ENCODE measurements around the gene TMEM273. TPM values are rescaled to one million over a fixed set of nuclear protein-coding genes. Genes with fewer than 3 reads are reported as not detected.

Gene TMEM273
- total RNA-seq, 1 experiment from 2014 or later: not detected

DNA sequence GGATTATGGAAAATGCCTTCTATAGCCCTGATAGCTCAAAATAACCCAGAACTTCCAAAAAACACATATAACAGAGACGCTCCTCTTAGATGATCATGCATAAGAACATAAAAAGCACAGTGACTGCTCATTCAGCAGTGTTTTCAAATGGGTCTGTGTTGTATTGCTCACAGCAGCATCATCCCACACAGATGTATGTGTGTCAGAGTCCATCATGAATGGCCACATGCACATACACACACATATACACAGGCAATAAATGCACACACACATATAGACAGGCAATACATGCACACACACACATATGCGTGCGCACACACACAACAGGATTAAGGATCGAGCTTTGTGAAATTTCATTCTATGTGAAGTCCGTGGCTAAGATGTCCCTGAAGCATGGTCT is 26.1 kb downstream of the TMEM273 start (continued):
- TF ChIP-seq, protein P1, sequence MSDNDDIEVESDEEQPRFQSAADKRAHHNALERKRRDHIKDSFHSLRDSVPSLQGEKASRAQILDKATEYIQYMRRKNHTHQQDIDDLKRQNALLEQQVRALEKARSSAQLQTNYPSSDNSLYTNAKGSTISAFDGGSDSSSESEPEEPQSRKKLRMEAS (IDR thresholded peaks at IDR 0.05): no peak

DNA sequence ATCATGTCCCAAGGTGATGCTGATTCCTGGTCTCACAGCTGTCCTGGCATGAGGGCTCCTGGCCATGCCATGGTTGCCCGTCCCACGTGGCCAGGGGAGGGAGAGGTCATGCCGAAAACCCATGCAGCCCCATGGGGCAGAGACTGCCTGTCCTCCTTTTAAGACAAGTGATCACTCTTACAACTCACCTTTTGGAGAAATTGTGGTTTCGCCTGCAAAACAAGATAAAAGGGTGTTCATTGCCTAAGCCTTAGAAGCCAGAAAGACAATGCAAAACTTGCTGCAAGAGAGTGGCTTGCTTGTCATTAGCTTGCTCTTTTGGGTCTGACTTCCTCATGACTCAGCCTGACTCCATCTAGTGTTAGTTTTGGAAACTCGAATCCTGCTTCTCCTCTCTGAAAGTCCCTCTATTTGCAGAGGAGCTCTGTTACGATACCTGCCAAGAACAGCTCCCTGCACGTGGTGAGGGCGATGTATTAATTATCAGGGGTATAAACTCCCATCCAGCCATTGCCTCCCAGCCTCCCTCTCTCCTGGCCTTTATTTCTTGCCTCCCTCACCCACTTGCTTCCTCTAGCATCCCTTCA is 26.7 kb downstream of the TMEM273 start:
- Histone ChIP-seq H3K36me3 (ENCODE audit: control insufficient read depth in 1 of 2, insufficient read depth in 2 of 2, low read length in 2 of 2) (no peaks in the 10 kb centered on the region), H3K4me2 (ENCODE audit: low read length) (no peak overlapping the region), H3K4me3 (replicated peaks in 1 of 2; ENCODE audit: low read depth in 1 of 2, low read length in 2 of 2) (no peak overlapping the region), H4K20me1 (ENCODE audit: insufficient read depth) (no peaks in the 10 kb centered on the region; the same call in 1 of the 2 replicates), H3K9ac (ENCODE audit: low read length) (no peak overlapping the region), H3K9me2 (ENCODE audit: insufficient read depth) (no peaks in the 10 kb centered on the region), H3K79me2 (ENCODE audit: insufficient read depth, low read length) (no peaks in the 10 kb centered on the region), H3K9me3 (ENCODE audit: control insufficient read depth in 1 of 2, insufficient read depth in 1 of 2, low read depth in 1 of 2, low read length in 2 of 2) (no peaks in the 10 kb centered on the region), H3K27ac (ENCODE audit: low read depth, low read length) (no peak overlapping the region), H2AFZ (ENCODE audit: low read depth, low read length, poor library complexity, severe bottlenecking) (no peak overlapping the region), H3K27me3 (ENCODE audit: insufficient read depth, low read length) (peaks cover 51% of the 10 kb centered on the region), H3K4me1 (ENCODE audit: control insufficient read depth in 1 of 2, insufficient read depth in 2 of 2, low read length in 2 of 2) (peaks cover 2 to 4% of the 10 kb centered on the region in 2 experiments; a peak in 1 of 4 replicates)
- RAD21 ChIA-PET (ENCODE audit: low non-redundant PET in 1 of 2, low total read pairs in 2 of 2, uncharacterized antibody in 2 of 2, unreplicated experiment in 2 of 2): no interaction called here
- ATAC-seq (peak; percentile 53), DNase-seq (ENCODE audit: low read depth, low spot score) (no peak)
- BruUV-seq (replicated peaks): no TSS peak
- intact Hi-C loops (cut with micrococcal nuclease): loop anchor here (5.0 kb wide), 1 partner anchor 499 kb away; no protein-coding TSS in a partner anchor
- CTCF ChIA-PET: interaction anchor here (0.8 to 1.9 kb wide), 6 partner anchors 11 to 505 kb away, joined by 3 to 12 read pairs (median 7); no protein-coding TSS in a partner anchor
- POLR2A ChIA-PET: no interaction called here
- TF ChIP-seq SP1 (IDR thresholded peaks at IDR 0.05; ENCODE audit: low read depth) (no peak), ZNF274 (IDR thresholded peaks at IDR 0.05; ENCODE audit: low read depth, low read length) (no peak), RAD21 (IDR thresholded peaks at IDR 0.05; ENCODE audit: low read depth) (peak; percentile 19; the same call in 1 of the 2 replicates), SRF (IDR thresholded peaks at IDR 0.05; ENCODE audit: low read depth) (no peak), EGR1 (IDR thresholded peaks at IDR 0.05; ENCODE audit: low read depth) (no peak), ELF1 (IDR thresholded peaks at IDR 0.05; ENCODE audit: borderline replicate concordance, low read depth) (no peak), CEBPB (IDR thresholded peaks at IDR 0.05; ENCODE audit: low read depth) (no peak), SIN3A (IDR thresholded peaks at IDR 0.05; ENCODE audit: low read depth) (no peak), FOSL1 (IDR thresholded peaks at IDR 0.05; ENCODE audit: low read depth) (no peak)
- TF ChIP-seq, protein P2, sequence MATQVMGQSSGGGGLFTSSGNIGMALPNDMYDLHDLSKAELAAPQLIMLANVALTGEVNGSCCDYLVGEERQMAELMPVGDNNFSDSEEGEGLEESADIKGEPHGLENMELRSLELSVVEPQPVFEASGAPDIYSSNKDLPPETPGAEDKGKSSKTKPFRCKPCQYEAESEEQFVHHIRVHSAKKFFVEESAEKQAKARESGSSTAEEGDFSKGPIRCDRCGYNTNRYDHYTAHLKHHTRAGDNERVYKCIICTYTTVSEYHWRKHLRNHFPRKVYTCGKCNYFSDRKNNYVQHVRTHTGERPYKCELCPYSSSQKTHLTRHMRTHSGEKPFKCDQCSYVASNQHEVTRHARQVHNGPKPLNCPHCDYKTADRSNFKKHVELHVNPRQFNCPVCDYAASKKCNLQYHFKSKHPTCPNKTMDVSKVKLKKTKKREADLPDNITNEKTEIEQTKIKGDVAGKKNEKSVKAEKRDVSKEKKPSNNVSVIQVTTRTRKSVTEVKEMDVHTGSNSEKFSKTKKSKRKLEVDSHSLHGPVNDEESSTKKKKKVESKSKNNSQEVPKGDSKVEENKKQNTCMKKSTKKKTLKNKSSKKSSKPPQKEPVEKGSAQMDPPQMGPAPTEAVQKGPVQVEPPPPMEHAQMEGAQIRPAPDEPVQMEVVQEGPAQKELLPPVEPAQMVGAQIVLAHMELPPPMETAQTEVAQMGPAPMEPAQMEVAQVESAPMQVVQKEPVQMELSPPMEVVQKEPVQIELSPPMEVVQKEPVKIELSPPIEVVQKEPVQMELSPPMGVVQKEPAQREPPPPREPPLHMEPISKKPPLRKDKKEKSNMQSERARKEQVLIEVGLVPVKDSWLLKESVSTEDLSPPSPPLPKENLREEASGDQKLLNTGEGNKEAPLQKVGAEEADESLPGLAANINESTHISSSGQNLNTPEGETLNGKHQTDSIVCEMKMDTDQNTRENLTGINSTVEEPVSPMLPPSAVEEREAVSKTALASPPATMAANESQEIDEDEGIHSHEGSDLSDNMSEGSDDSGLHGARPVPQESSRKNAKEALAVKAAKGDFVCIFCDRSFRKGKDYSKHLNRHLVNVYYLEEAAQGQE (IDR thresholded peaks at IDR 0.05; ENCODE audit: low read depth): no peak
- TF ChIP-seq, protein P1 (IDR thresholded peaks at IDR 0.05): no peak
- TF ChIP-seq, protein P3, sequence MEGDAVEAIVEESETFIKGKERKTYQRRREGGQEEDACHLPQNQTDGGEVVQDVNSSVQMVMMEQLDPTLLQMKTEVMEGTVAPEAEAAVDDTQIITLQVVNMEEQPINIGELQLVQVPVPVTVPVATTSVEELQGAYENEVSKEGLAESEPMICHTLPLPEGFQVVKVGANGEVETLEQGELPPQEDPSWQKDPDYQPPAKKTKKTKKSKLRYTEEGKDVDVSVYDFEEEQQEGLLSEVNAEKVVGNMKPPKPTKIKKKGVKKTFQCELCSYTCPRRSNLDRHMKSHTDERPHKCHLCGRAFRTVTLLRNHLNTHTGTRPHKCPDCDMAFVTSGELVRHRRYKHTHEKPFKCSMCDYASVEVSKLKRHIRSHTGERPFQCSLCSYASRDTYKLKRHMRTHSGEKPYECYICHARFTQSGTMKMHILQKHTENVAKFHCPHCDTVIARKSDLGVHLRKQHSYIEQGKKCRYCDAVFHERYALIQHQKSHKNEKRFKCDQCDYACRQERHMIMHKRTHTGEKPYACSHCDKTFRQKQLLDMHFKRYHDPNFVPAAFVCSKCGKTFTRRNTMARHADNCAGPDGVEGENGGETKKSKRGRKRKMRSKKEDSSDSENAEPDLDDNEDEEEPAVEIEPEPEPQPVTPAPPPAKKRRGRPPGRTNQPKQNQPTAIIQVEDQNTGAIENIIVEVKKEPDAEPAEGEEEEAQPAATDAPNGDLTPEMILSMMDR (IDR thresholded peaks at IDR 0.05 in 2 of 3, conservative IDR thresholded peaks at IDR 0.05 in 1 of 3; ENCODE audit: borderline replicate concordance in 1 of 3, insufficient read depth in 1 of 3, low read depth in 2 of 3, low read length in 2 of 3): peak in 2 of 3 experiments; percentile 9 to 16; a peak in 2 of 6 replicates
- TF ChIP-seq, protein P4, sequence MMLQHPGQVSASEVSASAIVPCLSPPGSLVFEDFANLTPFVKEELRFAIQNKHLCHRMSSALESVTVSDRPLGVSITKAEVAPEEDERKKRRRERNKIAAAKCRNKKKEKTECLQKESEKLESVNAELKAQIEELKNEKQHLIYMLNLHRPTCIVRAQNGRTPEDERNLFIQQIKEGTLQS (IDR thresholded peaks at IDR 0.05): no peak
